GM21786 (cell line): ENCODE results near the gene PLEKHG7.
"Not testable (repeated sequence)": the region's sequence is repeated elsewhere in the genome, so short reads cannot be mapped to it uniquely, and the experiment has no call there.

Source experiments
- ATAC-seq: cut with Tn5 transposase; IDR thresholded peaks from one replicate; pipeline ENCODE4 v1.9.1; 2021; ENCODE audit not compliant: unreplicated experiment

PLEKHG7 gene

DNA sequence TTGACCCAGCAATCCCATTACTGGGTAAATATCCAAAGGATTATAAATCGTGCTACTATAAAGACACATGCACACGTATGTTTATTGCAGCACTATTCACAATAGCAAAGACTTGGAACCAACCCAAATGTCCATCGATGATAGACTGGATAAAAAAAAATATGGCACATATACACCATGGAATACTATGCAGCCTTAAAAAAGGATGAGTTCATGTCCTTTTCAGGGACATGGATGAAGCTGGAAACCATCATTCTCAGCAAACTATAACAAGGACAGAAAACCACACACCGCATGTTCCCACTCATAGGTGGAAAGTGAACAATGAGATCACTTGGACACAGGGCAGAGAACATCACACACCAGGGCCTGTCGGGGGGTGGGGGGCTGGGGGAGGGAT, 91.6 kb downstream of the PLEKHG7 start:
- not testable (repeated sequence) for ATAC-seq

DNA sequence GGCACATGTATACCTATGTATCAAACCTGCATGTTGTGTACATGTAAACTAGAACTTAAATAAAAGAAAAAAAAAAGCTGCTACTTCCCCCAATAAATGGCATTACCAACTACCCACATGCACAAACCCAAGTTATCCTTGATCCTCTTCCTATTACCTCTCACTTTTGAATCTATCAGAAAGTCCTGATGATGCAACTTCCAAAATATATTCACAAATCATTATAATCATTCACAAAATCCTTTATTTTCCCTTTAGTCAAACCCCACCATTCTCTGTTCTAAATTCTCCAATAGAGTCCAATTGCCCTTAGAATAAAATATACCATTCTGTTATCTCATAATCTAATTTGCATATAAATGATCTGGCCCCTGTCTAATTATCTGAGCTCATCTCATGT, 92.0 kb downstream of the PLEKHG7 start:
- ATAC-seq: no peak

DNA sequence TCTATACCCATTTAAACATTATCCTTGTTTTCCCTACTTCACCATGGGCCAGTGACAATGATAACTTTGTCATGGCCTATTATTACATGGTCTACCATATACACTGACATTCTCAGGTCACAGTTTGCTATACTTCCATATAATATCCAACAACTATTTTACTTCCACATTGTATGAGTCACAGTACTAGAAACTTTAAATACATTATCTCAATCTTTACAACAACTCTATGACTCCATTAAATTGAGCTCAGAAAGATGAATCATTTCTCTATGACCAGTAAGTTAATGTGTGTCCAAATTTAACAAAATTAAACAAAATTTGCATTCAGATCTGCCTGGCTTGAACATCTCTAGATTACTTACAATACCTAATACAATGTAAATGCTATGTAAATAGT, 93.9 kb downstream of the PLEKHG7 start:
- ATAC-seq: no peak

DNA sequence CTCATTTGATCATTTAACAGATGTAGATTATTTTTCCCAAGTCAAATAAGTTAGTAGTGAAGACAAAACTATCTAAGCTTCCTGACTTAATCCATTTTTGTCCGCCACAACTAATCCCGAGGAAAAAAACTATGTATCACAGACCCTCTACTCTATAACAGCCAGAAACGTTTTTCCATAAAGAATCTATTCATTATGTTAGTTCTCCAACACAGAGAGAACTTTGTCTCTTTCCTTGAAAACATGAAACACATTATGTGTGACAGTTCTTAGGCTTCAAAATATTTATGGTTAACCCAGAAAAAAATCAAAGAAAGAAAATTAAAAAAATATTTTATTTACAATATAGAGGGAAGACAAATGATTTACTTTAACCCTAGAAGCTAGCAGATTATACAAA, 100.1 kb downstream of the PLEKHG7 start:
- ATAC-seq: no peak

DNA sequence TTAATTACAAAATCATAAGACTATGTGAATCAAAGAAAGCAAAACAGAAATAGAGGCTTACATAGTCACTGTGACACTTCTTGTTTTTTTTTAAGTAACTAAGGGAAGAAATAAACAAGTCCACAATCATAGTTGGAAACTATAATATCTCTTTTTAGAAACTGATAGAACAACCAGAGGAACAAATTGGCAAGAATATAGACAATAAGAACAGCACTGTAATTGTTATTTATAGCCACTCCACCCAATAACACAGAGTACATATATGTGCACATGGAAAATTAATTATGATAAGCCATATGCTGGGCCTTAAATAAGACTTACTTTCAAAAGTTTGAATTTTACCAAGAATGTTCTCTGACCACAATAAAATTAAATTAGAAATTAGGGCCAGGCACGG, 101.1 kb downstream of the PLEKHG7 start:
- no peak for ATAC-seq

DNA sequence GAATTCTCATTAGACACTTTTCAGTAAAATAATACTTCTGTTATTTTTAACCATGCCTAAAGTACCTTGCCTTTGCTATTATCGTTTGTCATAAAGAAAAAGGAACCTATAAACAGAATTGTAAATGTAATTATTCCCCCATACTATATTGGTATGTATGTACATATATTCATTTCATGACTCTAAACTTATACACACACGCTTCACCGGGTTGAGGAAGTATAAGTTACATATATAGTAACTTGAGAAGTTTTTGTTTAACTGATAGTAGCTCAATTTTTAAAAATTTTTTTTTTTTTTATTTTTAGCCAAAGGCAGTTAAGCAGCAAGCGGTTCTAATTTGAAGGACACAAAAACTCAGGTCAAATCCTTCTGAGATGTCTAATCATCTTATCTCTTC, 107.6 kb downstream of the PLEKHG7 start:
- ATAC-seq: no peak

DNA sequence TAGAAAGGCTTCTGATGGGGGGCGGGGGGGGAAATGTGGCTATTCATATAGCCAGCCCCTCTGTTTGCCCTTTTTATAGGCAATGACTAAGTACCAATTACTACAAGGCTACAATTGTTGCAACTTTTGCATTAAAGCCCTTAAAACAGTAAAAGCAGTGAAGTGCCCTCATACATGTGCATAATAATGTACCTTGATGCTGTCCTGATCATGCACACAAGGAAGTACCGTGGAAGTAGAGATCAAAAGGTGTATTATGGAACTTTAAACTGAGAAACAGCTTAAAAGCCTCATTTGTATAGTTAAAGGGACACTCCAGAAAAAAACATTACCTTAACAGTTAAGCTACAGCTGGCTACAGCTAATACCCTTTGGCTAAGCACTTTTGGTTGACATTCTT, 111.8 kb downstream of the PLEKHG7 start:
- no peak for ATAC-seq

DNA sequence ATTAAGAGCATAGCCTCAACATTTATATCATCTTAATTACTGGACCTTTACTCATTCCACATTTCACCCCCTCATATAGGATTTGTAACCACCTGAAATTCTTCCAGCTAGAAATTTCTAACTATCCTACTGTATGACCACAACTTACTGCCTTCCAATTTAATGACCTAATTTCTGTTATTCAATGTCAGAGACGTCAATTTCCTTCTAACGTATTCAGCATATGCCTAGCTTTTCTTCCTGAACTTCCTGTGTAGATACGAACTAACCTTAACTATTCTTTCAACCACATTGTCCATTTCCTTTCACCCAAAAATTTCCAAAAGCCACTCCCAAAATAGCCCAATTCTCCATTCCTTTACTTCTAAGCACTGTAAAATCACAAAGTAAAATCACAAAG, 118.4 kb downstream of the PLEKHG7 start:
- ATAC-seq: no peak
